ENCODE results near the gene JARID2. TPM values are rescaled to one million over a fixed set of nuclear protein-coding genes. Genes with fewer than 3 reads are reported as not detected.

The JARID2 gene
- total RNA-seq, 3 donors from 2014 or later, result 10.5 to 13.9 (median 11.5) TPM

DNA sequence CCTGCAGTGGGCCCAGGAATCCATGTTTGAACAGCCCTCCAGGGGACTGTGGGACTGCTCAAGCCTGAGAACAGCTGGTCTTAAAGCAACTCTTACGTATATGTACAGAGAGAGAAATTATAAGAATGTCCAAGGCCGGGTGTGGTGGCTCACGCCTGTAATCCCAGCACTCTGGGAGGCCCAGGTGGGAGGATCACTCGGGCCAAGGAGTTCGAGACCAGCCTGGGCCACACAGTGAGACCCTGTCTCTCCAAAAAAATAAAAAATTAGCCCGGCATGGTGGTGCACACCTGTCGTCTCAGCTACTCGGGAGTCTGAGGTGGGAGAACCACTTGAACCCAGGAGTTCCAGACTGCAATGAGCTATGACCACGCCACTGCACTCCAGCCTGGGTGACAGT, 283.0 kb downstream of the JARID2 start:
- Histone ChIP-seq H3K4me1 (no peaks in the 10 kb centered on the region), H3K9me3 (no peaks in the 10 kb centered on the region), H3K27me3 (no peaks in the 10 kb centered on the region), H3K36me3 (no peaks in the 10 kb centered on the region), H3K27ac (no peak overlapping the region), H3K4me3 (no peak overlapping the region)
- intact Hi-C loops (cut with DNase I; ENCODE audit: low total_unique reads), result no loop called here
- no peak for TF ChIP-seq POLR2AphosphoS5 (IDR thresholded peaks at IDR 0.05)
- TF ChIP-seq POLR2A (IDR thresholded peaks at IDR 0.05), result no peak
- TF ChIP-seq, protein P1, sequence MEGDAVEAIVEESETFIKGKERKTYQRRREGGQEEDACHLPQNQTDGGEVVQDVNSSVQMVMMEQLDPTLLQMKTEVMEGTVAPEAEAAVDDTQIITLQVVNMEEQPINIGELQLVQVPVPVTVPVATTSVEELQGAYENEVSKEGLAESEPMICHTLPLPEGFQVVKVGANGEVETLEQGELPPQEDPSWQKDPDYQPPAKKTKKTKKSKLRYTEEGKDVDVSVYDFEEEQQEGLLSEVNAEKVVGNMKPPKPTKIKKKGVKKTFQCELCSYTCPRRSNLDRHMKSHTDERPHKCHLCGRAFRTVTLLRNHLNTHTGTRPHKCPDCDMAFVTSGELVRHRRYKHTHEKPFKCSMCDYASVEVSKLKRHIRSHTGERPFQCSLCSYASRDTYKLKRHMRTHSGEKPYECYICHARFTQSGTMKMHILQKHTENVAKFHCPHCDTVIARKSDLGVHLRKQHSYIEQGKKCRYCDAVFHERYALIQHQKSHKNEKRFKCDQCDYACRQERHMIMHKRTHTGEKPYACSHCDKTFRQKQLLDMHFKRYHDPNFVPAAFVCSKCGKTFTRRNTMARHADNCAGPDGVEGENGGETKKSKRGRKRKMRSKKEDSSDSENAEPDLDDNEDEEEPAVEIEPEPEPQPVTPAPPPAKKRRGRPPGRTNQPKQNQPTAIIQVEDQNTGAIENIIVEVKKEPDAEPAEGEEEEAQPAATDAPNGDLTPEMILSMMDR (IDR thresholded peaks at IDR 0.05), result no peak
- no peak for DNase-seq (ENCODE audit: low spot score in 2 of 2)

DNA sequence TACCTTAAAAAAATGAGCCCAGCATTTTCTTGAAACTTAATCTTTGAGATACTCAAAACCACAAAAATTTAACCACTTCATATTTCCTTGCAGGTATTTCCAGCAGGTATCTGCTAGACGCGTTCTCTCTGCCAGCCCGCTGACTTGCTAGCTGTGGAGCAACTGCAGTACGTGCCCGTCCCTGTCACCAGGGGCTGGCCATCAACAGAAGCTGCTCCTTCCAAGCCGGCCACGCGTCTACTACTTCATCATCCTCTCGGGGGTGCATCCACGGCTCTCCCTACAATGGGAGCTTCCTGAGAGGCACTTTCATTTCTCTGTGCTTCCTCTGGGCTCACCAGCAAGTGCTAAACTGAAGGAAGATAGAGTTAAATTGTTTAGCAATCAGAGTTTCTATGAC, 284.5 kb downstream of the JARID2 start:
- Histone ChIP-seq H3K36me3 (no peaks in the 10 kb centered on the region), H3K27me3 (no peaks in the 10 kb centered on the region), H3K9me3 (no peaks in the 10 kb centered on the region), H3K4me3 (no peak overlapping the region), H3K4me1 (no peaks in the 10 kb centered on the region), H3K27ac (no peak overlapping the region)
- intact Hi-C loops (cut with DNase I; ENCODE audit: low total_unique reads), result no loop called here
- DNase-seq (ENCODE audit: low spot score in 2 of 2), result no peak
- no peak for TF ChIP-seq POLR2A (IDR thresholded peaks at IDR 0.05)
- TF ChIP-seq, protein P1 (IDR thresholded peaks at IDR 0.05), result no peak
- TF ChIP-seq POLR2AphosphoS5 (IDR thresholded peaks at IDR 0.05), result no peak

DNA sequence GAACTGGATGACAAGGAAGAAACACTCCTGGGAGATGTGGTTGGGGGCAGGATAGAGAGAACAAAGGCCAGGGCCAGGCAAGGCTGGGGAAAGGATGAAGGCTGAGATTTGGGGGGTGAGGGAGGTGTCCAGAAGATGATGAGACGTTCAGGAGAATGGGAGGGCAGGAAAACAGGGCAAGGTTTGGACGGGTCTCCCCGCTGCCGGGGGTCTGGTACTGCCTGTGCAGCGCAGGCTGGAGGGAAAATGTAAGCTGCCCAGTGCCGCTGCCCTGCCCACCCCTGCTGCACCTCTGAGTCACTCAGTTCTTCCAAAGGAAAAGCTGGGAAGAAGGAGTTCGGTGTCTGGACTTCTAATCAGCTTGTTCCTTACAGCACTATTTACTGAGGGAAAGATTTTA, 286.1 kb downstream of the JARID2 start:
- Histone ChIP-seq H3K36me3 (no peaks in the 10 kb centered on the region), H3K4me3 (no peak overlapping the region), H3K27ac (no peak overlapping the region), H3K9me3 (no peaks in the 10 kb centered on the region), H3K27me3 (no peaks in the 10 kb centered on the region), H3K4me1 (no peaks in the 10 kb centered on the region)
- intact Hi-C loops (cut with DNase I; ENCODE audit: low total_unique reads), result no loop called here
- no peak for TF ChIP-seq POLR2A (IDR thresholded peaks at IDR 0.05)
- TF ChIP-seq, protein P1 (IDR thresholded peaks at IDR 0.05), result no peak
- no peak for TF ChIP-seq POLR2AphosphoS5 (IDR thresholded peaks at IDR 0.05)
- no peak for DNase-seq (ENCODE audit: low spot score in 2 of 2)

DNA sequence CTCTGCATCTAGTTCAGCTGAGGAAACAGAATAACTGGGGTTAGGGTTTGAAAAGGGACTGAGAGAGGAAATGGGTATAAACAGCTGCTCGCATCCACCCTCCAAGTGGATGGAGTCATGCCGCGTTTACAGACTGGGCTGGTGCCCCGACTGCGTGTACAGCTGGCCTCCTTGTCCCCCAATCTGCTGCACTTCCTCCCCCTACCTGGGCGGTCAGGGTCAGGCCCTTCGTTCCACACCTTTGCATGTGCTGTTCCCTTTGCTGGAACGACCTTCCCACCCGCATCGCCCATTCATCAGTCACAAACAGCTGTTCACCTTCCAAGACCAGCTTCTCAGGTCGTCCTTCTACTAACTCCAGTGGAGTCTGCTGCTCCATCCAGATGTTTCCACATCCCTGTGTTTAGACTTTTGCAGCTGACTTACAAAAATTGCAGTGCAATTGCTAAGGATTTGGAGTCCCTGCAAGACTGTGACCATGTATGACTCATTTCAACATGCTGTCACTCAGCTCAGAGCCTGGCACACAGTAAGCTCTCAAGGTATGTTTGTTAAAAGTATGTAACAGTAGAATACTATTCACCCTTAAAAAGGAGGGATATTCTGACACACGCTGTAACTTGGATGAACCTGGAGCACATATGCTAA, 287.6 kb downstream of the JARID2 start:
- no peak for TF ChIP-seq POLR2A (IDR thresholded peaks at IDR 0.05)
- TF ChIP-seq POLR2AphosphoS5 (IDR thresholded peaks at IDR 0.05), result no peak
- TF ChIP-seq, protein P1 (IDR thresholded peaks at IDR 0.05), result no peak

DNA sequence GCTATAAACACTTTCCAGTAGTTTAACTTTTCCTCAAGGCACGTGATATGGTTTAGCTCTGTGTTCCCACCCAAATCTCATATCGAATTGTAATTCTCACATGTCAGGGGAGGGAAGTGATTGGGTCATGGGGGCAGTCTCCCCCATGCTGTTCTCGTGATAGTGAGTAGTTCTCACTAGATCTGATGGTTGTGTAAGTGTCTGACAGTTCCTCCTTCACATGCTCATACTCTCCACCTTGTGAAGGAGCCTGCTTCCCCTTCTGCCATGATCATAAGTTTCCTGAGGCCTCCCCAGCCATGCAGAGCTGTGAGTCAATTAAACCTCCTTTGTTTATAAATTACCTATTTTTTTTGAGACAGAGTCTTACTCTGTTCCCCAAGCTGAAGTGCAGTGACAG, 289.1 kb downstream of the JARID2 start:
- Histone ChIP-seq H3K27ac (no peak overlapping the region), H3K27me3 (no peaks in the 10 kb centered on the region)

More for the DNA sequence above, 287.6 kb downstream of the JARID2 start:
- H3K36me3 ChIP-seq, result no peaks in the 10 kb centered on the region
- no peak overlapping the region for H3K4me3 ChIP-seq
- H3K9me3 ChIP-seq, result no peaks in the 10 kb centered on the region
- intact Hi-C loops (cut with DNase I; ENCODE audit: low total_unique reads), result no loop called here
- H3K27me3 ChIP-seq, result no peaks in the 10 kb centered on the region
- H3K27ac ChIP-seq, result no peak overlapping the region
- no peak for DNase-seq (ENCODE audit: low spot score in 2 of 2)
- no peaks in the 10 kb centered on the region for H3K4me1 ChIP-seq

More for the DNA sequence above, 289.1 kb downstream of the JARID2 start:
- TF ChIP-seq POLR2A (IDR thresholded peaks at IDR 0.05), result no peak
- H3K9me3 ChIP-seq, result no peaks in the 10 kb centered on the region
- H3K4me3 ChIP-seq, result no peak overlapping the region
- H3K36me3 ChIP-seq, result no peaks in the 10 kb centered on the region
- DNase-seq (ENCODE audit: low spot score in 2 of 2), result no peak
- no peaks in the 10 kb centered on the region for H3K4me1 ChIP-seq
- intact Hi-C loops (cut with DNase I; ENCODE audit: low total_unique reads), result loop anchor here (5.0 kb wide), 1 partner anchor 1418 kb away; the partner anchor contains the start of gene CD83

Measured in breast epithelium (tissue), 4 donors.